HepG2 (cell line): ENCODE data around the gene DCAF12L1.

Experiments used
- CTCF ChIP-seq: sonication (generic); formaldehyde crosslinking; IDR thresholded peaks from 2 replicates; pipeline ENCODE4 v1.5.0; 2020; ENCODE audit warnings: mild to moderate bottlenecking, missing genetic modification reagents, moderate library complexity
- GATAD2A ChIP-seq: IDR thresholded peaks from 2 replicates; pipeline ENCODE4 v1.6.1; 2016
- NFYB ChIP-seq: sonication (generic); formaldehyde crosslinking; IDR thresholded peaks from 2 replicates; pipeline ENCODE4 v1.4.0; 2020; ENCODE audit warnings: missing genetic modification reagents
- PRDM10 ChIP-seq: sonication (generic); formaldehyde crosslinking; IDR thresholded peaks from 2 replicates; pipeline ENCODE4 v1.4.0; 2020; ENCODE audit warnings: low read depth, missing genetic modification reagents
- SMC3 ChIP-seq: IDR thresholded peaks from 2 replicates; pipeline ENCODE4 v1.6.1; 2011; ENCODE audit warnings: low read length, improper control_type of control experiment
- SOX13 ChIP-seq, 3 experiments: fragments of 450-650 bp in 1 of 3; sonication (generic) in 1 of 3; formaldehyde crosslinking in 1 of 3; IDR thresholded peaks in 2 of 3; conservative IDR thresholded peaks in 1 of 3; 2 replicates each; pipeline versions ENCODE4 v1.5.0 to v1.6.1; 2016 to 2020; ENCODE audit warnings: antibody characterized with exemption in 1 of 3, mild to moderate bottlenecking in 1 of 3, missing compliant biosample characterization in 1 of 3, missing genetic modification reagents in 1 of 3, moderate library complexity in 1 of 3
- TP53 ChIP-seq: sonication (generic); formaldehyde crosslinking; conservative IDR thresholded peaks from 2 replicates; pipeline ENCODE4 v1.4.0; 2020; ENCODE audit warnings: missing genetic modification reagents
- ZNF10 ChIP-seq: sonication (generic); formaldehyde crosslinking; IDR thresholded peaks from 2 replicates; pipeline ENCODE4 v1.4.0; 2020; ENCODE audit warnings: mild to moderate bottlenecking, low read depth, missing genetic modification reagents, borderline replicate concordance

GRCh38 chrX:126551725-126552312, 795 bp downstream of the DCAF12L1 start:
- TF ChIP-seq GATAD2A (no peak), PRDM10 (CRISPR knock-in tag) (no peak), SOX13 (IDR thresholded peaks at IDR 0.05) (no peak), SOX13 (CRISPR knock-in tag; conservative IDR thresholded peaks at IDR 0.05 in 1 of 2, IDR thresholded peaks at IDR 0.05 in 1 of 2) (no peak), TP53 (CRISPR knock-in tag) (no peak), ZNF10 (no peak), NFYB (CRISPR knock-in tag) (no peak), SMC3 (no peak), CTCF (no peak)
